PC-9 (cell line): ENCODE measurements around the gene ING5.

Experiments
- CTCF ChIP-seq: fragments of 200-600 bp; sonication (generic); conservative IDR thresholded peaks from 2 replicates; pipeline ENCODE4 v1.6.1; 2017; ENCODE audit warnings: mixed run types, antibody characterized with exemption, mild to moderate bottlenecking, moderate library complexity
- EZH2 ChIP-seq: fragments of 200-600 bp; sonication (generic); IDR thresholded peaks from 2 replicates; pipeline ENCODE4 v1.8.0; 2017; ENCODE audit warnings: antibody characterized with exemption, low read depth

- TF ChIP-seq CTCF, result peak; percentile 65; the same call in 1 of the 2 replicates
- TF ChIP-seq EZH2, result no peak
Measured at GRCh38 chr2:241701149-241701398, 765 bp upstream of the ING5 start.
